ENCODE data around the gene MAST2.
A peak's percentile ranks its signal among the peaks of the same experiment; 100 is the strongest.
"Not testable (repeated sequence)": the region's sequence is repeated elsewhere in the genome, so short reads cannot be mapped to it uniquely, and the experiment has no call there.

MAST2 gene

GRCh38 chr1:45953934-45954847 lies 150.8 kb downstream of the MAST2 start:
- DNase-seq (ENCODE audit: low read depth): peak; percentile 2
- TF ChIP-seq MYC (IDR thresholded peaks at IDR 0.05; ENCODE audit: low read depth, low read length): no peak
- no peak for TF ChIP-seq CTCF (IDR thresholded peaks at IDR 0.05; ENCODE audit: low read depth, low read length)
- no peak for TF ChIP-seq MAX (IDR thresholded peaks at IDR 0.05; ENCODE audit: low read depth, low read length)
- TF ChIP-seq POLR2A (IDR thresholded peaks at IDR 0.05; ENCODE audit: extremely low read depth, insufficient read length): no peak
- H3K4me3 ChIP-seq (ENCODE audit: low read depth, low read length): no peak overlapping the region

- TF ChIP-seq MYC (IDR thresholded peaks at IDR 0.05; ENCODE audit: low read depth, low read length) (no peak), MAX (IDR thresholded peaks at IDR 0.05; ENCODE audit: low read depth, low read length) (no peak)
- H3K4me3 ChIP-seq (ENCODE audit: low read depth, low read length): no peak overlapping the region
- no peak for DNase-seq (ENCODE audit: low read depth)
Measured at GRCh38 chr1:45957684-45958083, 154.3 kb downstream of the MAST2 start.

GRCh38 chr1:45958317-45958716 lies 154.9 kb downstream of the MAST2 start:
- no peak overlapping the region for H3K4me3 ChIP-seq (ENCODE audit: low read depth, low read length)
- TF ChIP-seq CTCF (IDR thresholded peaks at IDR 0.05; ENCODE audit: low read depth, low read length) (no peak), MAX (IDR thresholded peaks at IDR 0.05; ENCODE audit: low read depth, low read length) (no peak), MYC (IDR thresholded peaks at IDR 0.05; ENCODE audit: low read depth, low read length) (no peak), POLR2A (IDR thresholded peaks at IDR 0.05; ENCODE audit: extremely low read depth, insufficient read length) (no peak)
- no peak for DNase-seq (ENCODE audit: low read depth)

GRCh38 chr1:45960930-45961715 lies 157.7 kb downstream of the MAST2 start:
- DNase-seq (ENCODE audit: low read depth): no peak
- H3K4me3 ChIP-seq (ENCODE audit: low read depth, low read length): no peak overlapping the region
- TF ChIP-seq POLR2A (IDR thresholded peaks at IDR 0.05; ENCODE audit: extremely low read depth, insufficient read length) (no peak), MAX (IDR thresholded peaks at IDR 0.05; ENCODE audit: low read depth, low read length) (no peak), MYC (IDR thresholded peaks at IDR 0.05; ENCODE audit: low read depth, low read length) (no peak)

GRCh38 chr1:45961936-45962335 lies 158.5 kb downstream of the MAST2 start:
- not testable (repeated sequence) for H3K4me3 ChIP-seq (ENCODE audit: low read depth, low read length); DNase-seq (ENCODE audit: low read depth)

- no peak overlapping the region for H3K4me3 ChIP-seq (ENCODE audit: low read depth, low read length)
- no peak for DNase-seq (ENCODE audit: low read depth)
- TF ChIP-seq CTCF (IDR thresholded peaks at IDR 0.05; ENCODE audit: low read depth, low read length): no peak
- no peak for TF ChIP-seq MYC (IDR thresholded peaks at IDR 0.05; ENCODE audit: low read depth, low read length)
- no peak for TF ChIP-seq POLR2A (IDR thresholded peaks at IDR 0.05; ENCODE audit: extremely low read depth, insufficient read length)
- no peak for TF ChIP-seq MAX (IDR thresholded peaks at IDR 0.05; ENCODE audit: low read depth, low read length)
Measured at GRCh38 chr1:45968941-45969666, 165.7 kb downstream of the MAST2 start.
